Measurements from ENCODE around the gene RHOJ. TPM values are rescaled to one million over a fixed set of nuclear protein-coding genes. Genes with fewer than 3 reads are reported as not detected.

Gene RHOJ
- polyA plus RNA-seq, 3 donors: not detected

DNA sequence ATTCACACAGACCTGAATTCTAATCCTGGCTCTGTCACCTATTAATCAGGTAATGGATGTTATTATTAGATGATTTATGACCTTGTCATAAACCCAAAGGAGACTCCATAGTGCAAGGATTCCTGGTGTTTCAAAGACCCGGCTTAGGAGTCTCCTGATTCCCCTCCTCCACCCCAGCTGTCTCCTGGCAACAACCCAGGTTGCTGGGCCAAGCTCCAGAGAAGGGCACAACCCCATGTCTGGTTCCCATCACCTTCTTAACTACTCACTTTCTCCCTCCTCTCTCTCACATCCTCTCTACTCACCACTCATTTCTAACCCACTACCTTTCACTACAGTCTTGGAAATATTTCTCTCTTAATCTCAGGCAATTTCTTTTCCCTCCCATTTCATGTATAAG, 41.6 kb downstream of the RHOJ start:
- TF ChIP-seq, protein P1, sequence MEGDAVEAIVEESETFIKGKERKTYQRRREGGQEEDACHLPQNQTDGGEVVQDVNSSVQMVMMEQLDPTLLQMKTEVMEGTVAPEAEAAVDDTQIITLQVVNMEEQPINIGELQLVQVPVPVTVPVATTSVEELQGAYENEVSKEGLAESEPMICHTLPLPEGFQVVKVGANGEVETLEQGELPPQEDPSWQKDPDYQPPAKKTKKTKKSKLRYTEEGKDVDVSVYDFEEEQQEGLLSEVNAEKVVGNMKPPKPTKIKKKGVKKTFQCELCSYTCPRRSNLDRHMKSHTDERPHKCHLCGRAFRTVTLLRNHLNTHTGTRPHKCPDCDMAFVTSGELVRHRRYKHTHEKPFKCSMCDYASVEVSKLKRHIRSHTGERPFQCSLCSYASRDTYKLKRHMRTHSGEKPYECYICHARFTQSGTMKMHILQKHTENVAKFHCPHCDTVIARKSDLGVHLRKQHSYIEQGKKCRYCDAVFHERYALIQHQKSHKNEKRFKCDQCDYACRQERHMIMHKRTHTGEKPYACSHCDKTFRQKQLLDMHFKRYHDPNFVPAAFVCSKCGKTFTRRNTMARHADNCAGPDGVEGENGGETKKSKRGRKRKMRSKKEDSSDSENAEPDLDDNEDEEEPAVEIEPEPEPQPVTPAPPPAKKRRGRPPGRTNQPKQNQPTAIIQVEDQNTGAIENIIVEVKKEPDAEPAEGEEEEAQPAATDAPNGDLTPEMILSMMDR (IDR thresholded peaks at IDR 0.05): no peak

DNA sequence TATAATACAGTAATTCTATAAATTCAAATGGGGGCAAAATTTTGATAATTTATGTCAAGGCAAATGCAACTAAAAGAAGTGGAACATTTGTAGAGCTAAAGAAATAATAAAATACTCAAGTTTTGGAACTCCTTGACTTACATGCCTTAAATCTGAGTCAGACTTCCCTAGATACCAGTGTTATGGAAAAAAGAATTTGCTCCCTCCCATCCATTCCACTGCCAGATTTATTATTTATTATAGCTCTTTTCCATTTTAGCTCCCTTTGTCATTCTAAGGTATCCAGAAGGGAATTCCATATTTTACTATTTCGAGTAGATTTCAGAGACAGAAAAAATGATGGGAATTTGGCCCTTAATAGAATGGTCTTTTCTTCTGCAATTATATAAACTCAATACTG, 44.0 kb downstream of the RHOJ start:
- H3K36me3 ChIP-seq (replicated peaks in 1 of 2; ENCODE audit: control insufficient read depth in 1 of 2, insufficient read depth in 2 of 2, low read length in 2 of 2): no peaks in the 10 kb centered on the region
- no peaks in the 10 kb centered on the region for H3K27me3 ChIP-seq (ENCODE audit: control insufficient read depth in 2 of 2, insufficient read depth in 2 of 2, low read length in 2 of 2)
- H3K4me3 Mint-ChIP-seq: no peak overlapping the region
- no peak overlapping the region for H2AFZ ChIP-seq (ENCODE audit: insufficient read depth, low read depth, low read length, poor library complexity, severe bottlenecking)
- H3K9me3 Mint-ChIP-seq: peaks cover 0 to 7% (median 2%) of the 10 kb centered on the region in 7 donors
- WGBS (ENCODE audit: insufficient coverage): no CpG with 5 or more reads among the region's 1 CpG
- H3K9ac ChIP-seq (ENCODE audit: insufficient read depth, low read length, poor library complexity, severe bottlenecking): no peak overlapping the region
- no peaks in the 10 kb centered on the region for H3K4me1 ChIP-seq (ENCODE audit: control insufficient read depth in 1 of 2, insufficient read depth in 2 of 2, low read length in 2 of 2)
- no peaks in the 10 kb centered on the region for H3K9me3 ChIP-seq (replicated peaks in 1 of 2; ENCODE audit: control insufficient read depth in 1 of 2, insufficient read depth in 1 of 2, low read length in 2 of 2)
- H4K20me1 ChIP-seq (ENCODE audit: insufficient read depth, low read length): no peaks in the 10 kb centered on the region
- H3K27me3 Mint-ChIP-seq (ENCODE audit: low read depth in 3 of 3): peaks cover 0 to 5% (median 3%) of the 10 kb centered on the region in 3 donors
- H3K4me1 Mint-ChIP-seq: no peaks in the 10 kb centered on the region
- H3K4me3 ChIP-seq (replicated peaks in 1 of 3; ENCODE audit: low read depth in 2 of 3, low read length in 3 of 3): no peak overlapping the region
- intact Hi-C loops (cut with micrococcal nuclease): no loop called here
- TF ChIP-seq, protein P1 (IDR thresholded peaks at IDR 0.05): no peak
- no peak overlapping the region for H3K4me2 ChIP-seq (replicated peaks; ENCODE audit: extremely low read depth, low read length, poor library complexity, severe bottlenecking)
- H3K79me2 ChIP-seq (ENCODE audit: insufficient read depth, low read length): no peaks in the 10 kb centered on the region
- H3K27ac ChIP-seq (ENCODE audit: low read depth in 1 of 2, low read length in 2 of 2): no peak overlapping the region
- H3K27ac Mint-ChIP-seq: no peak overlapping the region
- no peaks in the 10 kb centered on the region for H3K36me3 Mint-ChIP-seq
- no peak for DNase-seq

More for the DNA sequence above, 41.6 kb downstream of the RHOJ start:
- H3K27me3 Mint-ChIP-seq (ENCODE audit: low read depth in 3 of 3): peaks cover 0 to 4% (median 3%) of the 10 kb centered on the region in 3 donors
- no peaks in the 10 kb centered on the region for H3K4me1 Mint-ChIP-seq
- Histone ChIP-seq H4K20me1 (ENCODE audit: insufficient read depth, low read length) (no peaks in the 10 kb centered on the region), H3K4me3 (replicated peaks in 1 of 3; ENCODE audit: low read depth in 2 of 3, low read length in 3 of 3) (no peak overlapping the region), H3K4me2 (replicated peaks; ENCODE audit: extremely low read depth, low read length, poor library complexity, severe bottlenecking) (no peak overlapping the region), H2AFZ (ENCODE audit: insufficient read depth, low read depth, low read length, poor library complexity, severe bottlenecking) (no peak overlapping the region), H3K27me3 (ENCODE audit: control insufficient read depth in 2 of 2, insufficient read depth in 2 of 2, low read length in 2 of 2) (no peaks in the 10 kb centered on the region), H3K36me3 (replicated peaks in 1 of 2; ENCODE audit: control insufficient read depth in 1 of 2, insufficient read depth in 2 of 2, low read length in 2 of 2) (no peaks in the 10 kb centered on the region), H3K79me2 (ENCODE audit: insufficient read depth, low read length) (no peaks in the 10 kb centered on the region), H3K4me1 (ENCODE audit: control insufficient read depth in 1 of 2, insufficient read depth in 2 of 2, low read length in 2 of 2) (no peaks in the 10 kb centered on the region), H3K9me3 (replicated peaks in 1 of 2; ENCODE audit: control insufficient read depth in 1 of 2, insufficient read depth in 1 of 2, low read length in 2 of 2) (no peaks in the 10 kb centered on the region), H3K27ac (ENCODE audit: low read depth in 1 of 2, low read length in 2 of 2) (no peak overlapping the region), H3K9ac (ENCODE audit: insufficient read depth, low read length, poor library complexity, severe bottlenecking) (no peak overlapping the region)
- H3K4me3 Mint-ChIP-seq: no peak overlapping the region
- DNase-seq: no peak
- H3K27ac Mint-ChIP-seq: no peak overlapping the region
- H3K36me3 Mint-ChIP-seq: no peaks in the 10 kb centered on the region
- 43% methylated on average over 1 of the region's 1 CpG for WGBS (ENCODE audit: insufficient coverage)
- intact Hi-C loops (cut with micrococcal nuclease): no loop called here
- H3K9me3 Mint-ChIP-seq: peaks cover 0 to 7% (median 2%) of the 10 kb centered on the region in 7 donors

All from CD14-positive monocyte (primary cell).